GM23338 (cell line): ENCODE results near the gene SCNN1G.

Experiments
- CREB1 ChIP-seq: fragments of 250-450 bp; sonication (Bioruptor Pico); IDR thresholded peaks from 2 replicates; pipeline ENCODE4 v1.5.0; 2020; ENCODE audit warnings: low read depth, mild to moderate bottlenecking, moderate library complexity
- EZH2 ChIP-seq: fragments of 200-600 bp; sonication (generic); IDR thresholded peaks from one replicate; pipeline ENCODE4 v1.8.0; 2017; ENCODE audit warnings: antibody characterized with exemption, mild to moderate bottlenecking, low read depth; ENCODE audit not compliant: unreplicated experiment
- EZH2phosphoT487 ChIP-seq: fragments of 200-600 bp; sonication (generic); IDR thresholded peaks from one replicate; pipeline ENCODE4 v1.8.1; 2018; ENCODE audit warnings: antibody characterized with exemption; ENCODE audit not compliant: unreplicated experiment
- POLR2AphosphoS5 ChIP-seq: IDR thresholded peaks from 2 replicates; pipeline ENCODE4 v1.6.1; 2016; ENCODE audit warnings: antibody characterized with exemption, low read depth
- STAT1 ChIP-seq: IDR thresholded peaks from one replicate; pipeline ENCODE4 v1.6.1; 2016; ENCODE audit warnings: antibody characterized with exemption; ENCODE audit not compliant: unreplicated experiment
- TF ChIP-seq, protein P1 (sequence below), 2 experiments: fragments of 200-600 bp in 1 of 2; sonication (generic) in 1 of 2; conservative IDR thresholded peaks; 2 replicates each; pipeline versions ENCODE4 v1.5.1 to v1.6.1; 2016 to 2017; ENCODE audit warnings: antibody characterized with exemption in 2 of 2, low read depth in 2 of 2, mild to moderate bottlenecking in 2 of 2, moderate library complexity in 1 of 2
- TF ChIP-seq, protein P2 (sequence below): IDR thresholded peaks from 2 replicates; pipeline ENCODE4 v1.6.1; 2016; ENCODE audit warnings: antibody characterized with exemption
- TF ChIP-seq, protein P3 (sequence below): IDR thresholded peaks from one replicate; pipeline ENCODE4 v1.6.1; 2018; ENCODE audit warnings: antibody characterized with exemption; ENCODE audit not compliant: unreplicated experiment

DNA sequence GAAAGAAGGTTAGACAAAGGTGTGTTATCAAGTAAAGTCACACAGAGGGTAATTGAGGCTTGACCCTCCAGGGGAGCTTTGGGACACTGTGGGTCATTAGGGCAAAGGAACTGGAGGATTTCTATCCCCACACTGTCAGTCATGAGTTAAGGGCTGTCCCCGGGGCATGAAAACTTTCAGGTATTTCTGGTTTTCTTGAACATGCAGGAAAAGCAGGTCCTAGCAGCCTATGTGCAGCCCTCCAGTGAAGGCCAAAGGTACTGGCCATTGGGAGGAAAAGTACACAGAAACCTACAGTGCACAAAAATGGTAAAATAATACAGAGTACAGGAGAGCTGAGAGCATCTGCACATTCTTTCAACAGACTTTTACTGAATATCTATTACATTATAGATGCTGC is 75.1 kb downstream of the SCNN1G start:
- TF ChIP-seq CREB1 (CRISPR knock-in tag) (no peak), EZH2 (no peak), STAT1 (no peak), POLR2AphosphoS5 (no peak), EZH2phosphoT487 (no peak)
- TF ChIP-seq, protein P1, sequence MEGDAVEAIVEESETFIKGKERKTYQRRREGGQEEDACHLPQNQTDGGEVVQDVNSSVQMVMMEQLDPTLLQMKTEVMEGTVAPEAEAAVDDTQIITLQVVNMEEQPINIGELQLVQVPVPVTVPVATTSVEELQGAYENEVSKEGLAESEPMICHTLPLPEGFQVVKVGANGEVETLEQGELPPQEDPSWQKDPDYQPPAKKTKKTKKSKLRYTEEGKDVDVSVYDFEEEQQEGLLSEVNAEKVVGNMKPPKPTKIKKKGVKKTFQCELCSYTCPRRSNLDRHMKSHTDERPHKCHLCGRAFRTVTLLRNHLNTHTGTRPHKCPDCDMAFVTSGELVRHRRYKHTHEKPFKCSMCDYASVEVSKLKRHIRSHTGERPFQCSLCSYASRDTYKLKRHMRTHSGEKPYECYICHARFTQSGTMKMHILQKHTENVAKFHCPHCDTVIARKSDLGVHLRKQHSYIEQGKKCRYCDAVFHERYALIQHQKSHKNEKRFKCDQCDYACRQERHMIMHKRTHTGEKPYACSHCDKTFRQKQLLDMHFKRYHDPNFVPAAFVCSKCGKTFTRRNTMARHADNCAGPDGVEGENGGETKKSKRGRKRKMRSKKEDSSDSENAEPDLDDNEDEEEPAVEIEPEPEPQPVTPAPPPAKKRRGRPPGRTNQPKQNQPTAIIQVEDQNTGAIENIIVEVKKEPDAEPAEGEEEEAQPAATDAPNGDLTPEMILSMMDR (conservative IDR thresholded peaks at IDR 0.05; ENCODE audit: low read depth in 2 of 2) = no peak
- TF ChIP-seq, protein P2, sequence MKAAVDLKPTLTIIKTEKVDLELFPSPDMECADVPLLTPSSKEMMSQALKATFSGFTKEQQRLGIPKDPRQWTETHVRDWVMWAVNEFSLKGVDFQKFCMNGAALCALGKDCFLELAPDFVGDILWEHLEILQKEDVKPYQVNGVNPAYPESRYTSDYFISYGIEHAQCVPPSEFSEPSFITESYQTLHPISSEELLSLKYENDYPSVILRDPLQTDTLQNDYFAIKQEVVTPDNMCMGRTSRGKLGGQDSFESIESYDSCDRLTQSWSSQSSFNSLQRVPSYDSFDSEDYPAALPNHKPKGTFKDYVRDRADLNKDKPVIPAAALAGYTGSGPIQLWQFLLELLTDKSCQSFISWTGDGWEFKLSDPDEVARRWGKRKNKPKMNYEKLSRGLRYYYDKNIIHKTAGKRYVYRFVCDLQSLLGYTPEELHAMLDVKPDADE = no peak
- TF ChIP-seq, protein P3, sequence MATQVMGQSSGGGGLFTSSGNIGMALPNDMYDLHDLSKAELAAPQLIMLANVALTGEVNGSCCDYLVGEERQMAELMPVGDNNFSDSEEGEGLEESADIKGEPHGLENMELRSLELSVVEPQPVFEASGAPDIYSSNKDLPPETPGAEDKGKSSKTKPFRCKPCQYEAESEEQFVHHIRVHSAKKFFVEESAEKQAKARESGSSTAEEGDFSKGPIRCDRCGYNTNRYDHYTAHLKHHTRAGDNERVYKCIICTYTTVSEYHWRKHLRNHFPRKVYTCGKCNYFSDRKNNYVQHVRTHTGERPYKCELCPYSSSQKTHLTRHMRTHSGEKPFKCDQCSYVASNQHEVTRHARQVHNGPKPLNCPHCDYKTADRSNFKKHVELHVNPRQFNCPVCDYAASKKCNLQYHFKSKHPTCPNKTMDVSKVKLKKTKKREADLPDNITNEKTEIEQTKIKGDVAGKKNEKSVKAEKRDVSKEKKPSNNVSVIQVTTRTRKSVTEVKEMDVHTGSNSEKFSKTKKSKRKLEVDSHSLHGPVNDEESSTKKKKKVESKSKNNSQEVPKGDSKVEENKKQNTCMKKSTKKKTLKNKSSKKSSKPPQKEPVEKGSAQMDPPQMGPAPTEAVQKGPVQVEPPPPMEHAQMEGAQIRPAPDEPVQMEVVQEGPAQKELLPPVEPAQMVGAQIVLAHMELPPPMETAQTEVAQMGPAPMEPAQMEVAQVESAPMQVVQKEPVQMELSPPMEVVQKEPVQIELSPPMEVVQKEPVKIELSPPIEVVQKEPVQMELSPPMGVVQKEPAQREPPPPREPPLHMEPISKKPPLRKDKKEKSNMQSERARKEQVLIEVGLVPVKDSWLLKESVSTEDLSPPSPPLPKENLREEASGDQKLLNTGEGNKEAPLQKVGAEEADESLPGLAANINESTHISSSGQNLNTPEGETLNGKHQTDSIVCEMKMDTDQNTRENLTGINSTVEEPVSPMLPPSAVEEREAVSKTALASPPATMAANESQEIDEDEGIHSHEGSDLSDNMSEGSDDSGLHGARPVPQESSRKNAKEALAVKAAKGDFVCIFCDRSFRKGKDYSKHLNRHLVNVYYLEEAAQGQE = no peak
